ENCODE measurements around the gene AFAP1L1. TPM values are rescaled to one million over a fixed set of nuclear protein-coding genes. Genes with fewer than 3 reads are reported as not detected.

The AFAP1L1 gene
- total and polyA plus RNA-seq, 2 of the 13 experiments (the other 11 are each of a cell fraction or from before 2014, with no cell fraction given) = 0.38 to 1.0 TPM

- Histone ChIP-seq H3K4me3 (replicated peaks in 1 of 3; ENCODE audit: insufficient read depth in 1 of 3, low read depth in 2 of 3, low read length in 3 of 3) (no peak overlapping the region), H3K27ac (ENCODE audit: extremely low read length, insufficient read depth, low read length) (no peak overlapping the region), H2AFZ (ENCODE audit: low read length) (no peak overlapping the region), H3K9me3 (ENCODE audit: low read length) (no peaks in the 10 kb centered on the region), H3K79me2 (ENCODE audit: insufficient read depth, low read length) (no peaks in the 10 kb centered on the region), H3K4me2 (ENCODE audit: low read depth, low read length) (no peak overlapping the region), H4K20me1 (ENCODE audit: insufficient read depth, low read length) (no peaks in the 10 kb centered on the region), H3K36me3 (replicated peaks in 1 of 2; ENCODE audit: control insufficient read depth in 1 of 2, insufficient read depth in 2 of 2, low read length in 2 of 2) (no peaks in the 10 kb centered on the region), H3K4me1 (ENCODE audit: insufficient read depth, low read length) (peaks cover 12% of the 10 kb centered on the region), H3K9ac (ENCODE audit: insufficient read depth, low read depth, low read length) (no peak overlapping the region), H3K27me3 (ENCODE audit: control insufficient read depth in 1 of 2, insufficient read depth in 2 of 2, low read length in 2 of 2) (peaks cover 0 to 3% of the 10 kb centered on the region in 2 experiments; a peak in 1 of 5 replicates)
- BruUV-seq (replicated peaks) = no TSS peak
- in situ Hi-C loops (cut with HindIII; ENCODE audit: extremely low pct_ligation_motif_present, low pct_unique_long_range_greater_than_20kb) (loop anchor here (5.0 kb wide), 1 partner anchor 52 kb away; no protein-coding TSS in a partner anchor), intact Hi-C loops (cut with micrococcal nuclease; ENCODE audit: unreplicated experiment) (no loop called here)
- POLR2A ChIA-PET = no interaction called here
- ATAC-seq = no peak
- no peak for FAIRE-seq
- DNase-seq (ENCODE audit: low spot score) = no peak
- WGBS (ENCODE audit: low lambda C conversion rate) = 69% methylated on average over 20 of the region's 20 CpGs
- CTCF ChIA-PET (ENCODE audit: low intra/inter-chr PET ratio, low total read pairs) = no interaction called here
- TF ChIP-seq ZNF816 (CRISPR knock-in tag; IDR thresholded peaks at IDR 0.05; ENCODE audit: borderline replicate concordance) = no peak
- no peak for TF ChIP-seq ZNF17 (CRISPR knock-in tag; IDR thresholded peaks at IDR 0.05)
- TF ChIP-seq SNAPC5 (CRISPR knock-in tag; IDR thresholded peaks at IDR 0.05; ENCODE audit: borderline replicate concordance) = no peak
- TF ChIP-seq HNF1A (IDR thresholded peaks at IDR 0.05; ENCODE audit: low read depth) = no peak
- no peak for TF ChIP-seq HNF1A (CRISPR knock-in tag; IDR thresholded peaks at IDR 0.05; ENCODE audit: borderline replicate concordance)
- TF ChIP-seq ZNF232 (CRISPR knock-in tag; IDR thresholded peaks at IDR 0.05; ENCODE audit: borderline replicate concordance) = no peak
- no peak for TF ChIP-seq ZNF34 (CRISPR knock-in tag; IDR thresholded peaks at IDR 0.05; ENCODE audit: borderline replicate concordance)
- TF ChIP-seq ZNF318 (CRISPR knock-in tag; IDR thresholded peaks at IDR 0.05) = no peak
- no peak for TF ChIP-seq ZNF530 (CRISPR knock-in tag; IDR thresholded peaks at IDR 0.05; ENCODE audit: low read depth)
- no peak for TF ChIP-seq MIER3 (CRISPR knock-in tag; IDR thresholded peaks at IDR 0.05; ENCODE audit: borderline replicate concordance)
- TF ChIP-seq NR2F2 (IDR thresholded peaks at IDR 0.05; ENCODE audit: borderline replicate concordance, low read depth) = no peak
- TF ChIP-seq ZBTB7B (CRISPR knock-in tag; IDR thresholded peaks at IDR 0.05) = no peak
- no peak for TF ChIP-seq MAFF (IDR thresholded peaks at IDR 0.05; ENCODE audit: low read depth, low read length)
These were observed 102.6 kb downstream of the AFAP1L1 start for GRCh38 chr5:149374303-149374702.

Data from HepG2 (cell line).